Peyer's patch (tissue), 4 donors: ENCODE results near the gene SLC2A1.

Source experiments
- POLR2A ChIP-seq, 2 donors: fragments of 450-650 bp; IDR thresholded peaks; one replicate each; pipeline ENCODE4 v1.5.1; 2017; ENCODE audit warnings: antibody characterized with exemption in 2 of 2, mild to moderate bottlenecking in 2 of 2, moderate library complexity in 2 of 2
- TF ChIP-seq, protein P1 (sequence below), 6 experiments: fragments of 450-650 bp in 4 of 6; fragments of 200-600 bp in 2 of 6; sonication (generic) in 1 of 6; IDR thresholded peaks; one replicate each; pipeline ENCODE4 v1.5.1; 2017 to 2019; ENCODE audit warnings: antibody characterized with exemption in 6 of 6, mild to moderate bottlenecking in 3 of 6, moderate library complexity in 1 of 6

DNA sequence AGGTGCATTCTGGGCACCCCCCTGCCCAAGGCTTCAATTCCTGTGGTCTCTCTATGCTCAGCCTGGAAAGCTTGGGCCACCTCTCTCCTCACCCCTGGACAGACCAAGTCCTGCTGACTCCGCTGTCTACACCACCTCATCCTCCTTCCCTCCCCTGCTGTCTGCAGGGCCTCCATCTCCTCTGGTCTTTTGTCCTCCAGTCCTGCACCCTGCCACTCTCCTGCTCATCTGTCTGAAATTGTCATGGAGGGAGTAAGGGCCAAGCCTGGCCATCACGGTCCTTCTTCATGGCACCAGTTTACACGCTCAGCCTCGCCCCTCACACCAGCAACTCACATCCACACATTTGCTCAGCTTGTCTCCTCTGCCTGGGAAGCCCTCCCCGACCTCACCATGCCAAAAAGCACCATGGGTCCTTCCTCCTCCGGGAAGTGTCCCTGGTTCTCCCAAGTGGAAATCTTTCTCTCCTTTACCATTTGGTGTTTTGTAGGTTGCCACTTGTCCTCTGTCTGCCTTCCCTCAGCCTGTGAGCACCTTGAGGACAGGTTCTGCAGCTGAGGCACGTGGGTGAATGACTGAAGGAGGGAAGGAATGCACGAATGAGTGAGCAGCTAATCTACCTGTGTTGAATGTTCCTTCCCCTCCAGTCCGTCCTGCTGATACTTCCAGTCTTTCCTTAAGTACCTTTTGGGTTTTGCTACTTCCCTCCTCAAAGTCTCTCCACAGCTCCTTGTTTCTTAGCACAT, 2.1 kb upstream of the SLC2A1 start:
- TF ChIP-seq, protein P1, sequence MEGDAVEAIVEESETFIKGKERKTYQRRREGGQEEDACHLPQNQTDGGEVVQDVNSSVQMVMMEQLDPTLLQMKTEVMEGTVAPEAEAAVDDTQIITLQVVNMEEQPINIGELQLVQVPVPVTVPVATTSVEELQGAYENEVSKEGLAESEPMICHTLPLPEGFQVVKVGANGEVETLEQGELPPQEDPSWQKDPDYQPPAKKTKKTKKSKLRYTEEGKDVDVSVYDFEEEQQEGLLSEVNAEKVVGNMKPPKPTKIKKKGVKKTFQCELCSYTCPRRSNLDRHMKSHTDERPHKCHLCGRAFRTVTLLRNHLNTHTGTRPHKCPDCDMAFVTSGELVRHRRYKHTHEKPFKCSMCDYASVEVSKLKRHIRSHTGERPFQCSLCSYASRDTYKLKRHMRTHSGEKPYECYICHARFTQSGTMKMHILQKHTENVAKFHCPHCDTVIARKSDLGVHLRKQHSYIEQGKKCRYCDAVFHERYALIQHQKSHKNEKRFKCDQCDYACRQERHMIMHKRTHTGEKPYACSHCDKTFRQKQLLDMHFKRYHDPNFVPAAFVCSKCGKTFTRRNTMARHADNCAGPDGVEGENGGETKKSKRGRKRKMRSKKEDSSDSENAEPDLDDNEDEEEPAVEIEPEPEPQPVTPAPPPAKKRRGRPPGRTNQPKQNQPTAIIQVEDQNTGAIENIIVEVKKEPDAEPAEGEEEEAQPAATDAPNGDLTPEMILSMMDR (IDR thresholded peaks at IDR 0.05): no peak
- no peak for TF ChIP-seq POLR2A (IDR thresholded peaks at IDR 0.05)
